T-helper 1 cell (primary cell): ENCODE results near the gene ADNP2.
A peak's percentile ranks its signal among the peaks of the same experiment; 100 is the strongest.

Source experiments
- DNase-seq, 5 donors: peaks; one replicate each; pipeline ENCODE4 v3.0.0-alpha.2; 2012 to 2020
- total RNA-seq, 4 donors: gene quantifications; one replicate each; lab custom pipeline; 2026; lab: John Stamatoyannopoulos, UW

Gene ADNP2
- total RNA-seq = 58.7 to 118 (median 75.9) reads per million in 4 donors

- DNase-seq = peak; percentile 64 to 91 (median 82)
These were observed at the start of gene ADNP2 for GRCh38 chr18:80108739-80109675. Gene ADNP2, plus strand, starts transcription at chr18:80109262. Its CDS starts 8,281 bp downstream, at chr18:80117543.

DNA sequence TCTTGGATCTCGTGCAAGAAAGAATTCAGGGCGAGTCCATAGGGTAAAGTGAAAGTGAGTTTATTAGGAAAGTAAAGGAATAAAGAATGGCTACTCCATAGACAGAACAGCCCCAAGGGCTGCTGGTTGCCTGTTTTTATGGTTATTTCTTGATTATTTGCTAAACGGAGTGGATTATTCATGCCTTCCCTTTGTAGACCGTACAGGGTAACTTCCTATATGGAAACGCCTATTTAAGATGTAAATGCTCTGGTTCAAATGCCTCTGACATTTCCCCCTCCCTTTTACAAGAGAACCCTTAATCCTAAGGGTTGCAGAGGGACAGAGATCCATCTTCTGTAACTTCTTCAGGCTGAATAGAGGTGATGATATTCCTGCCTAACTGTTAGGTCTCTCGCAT is 49.1 kb upstream of the ADNP2 start:
- no peak for DNase-seq

GRCh38 chr18:80065705-80066104 is 43.4 kb upstream of the ADNP2 start:
- no peak for DNase-seq

- no peak for DNase-seq
These were observed 41.7 kb upstream of the ADNP2 start for GRCh38 chr18:80067321-80067720.

GRCh38 chr18:80067897-80068296 is 41.2 kb upstream of the ADNP2 start:
- no peak for DNase-seq

DNA sequence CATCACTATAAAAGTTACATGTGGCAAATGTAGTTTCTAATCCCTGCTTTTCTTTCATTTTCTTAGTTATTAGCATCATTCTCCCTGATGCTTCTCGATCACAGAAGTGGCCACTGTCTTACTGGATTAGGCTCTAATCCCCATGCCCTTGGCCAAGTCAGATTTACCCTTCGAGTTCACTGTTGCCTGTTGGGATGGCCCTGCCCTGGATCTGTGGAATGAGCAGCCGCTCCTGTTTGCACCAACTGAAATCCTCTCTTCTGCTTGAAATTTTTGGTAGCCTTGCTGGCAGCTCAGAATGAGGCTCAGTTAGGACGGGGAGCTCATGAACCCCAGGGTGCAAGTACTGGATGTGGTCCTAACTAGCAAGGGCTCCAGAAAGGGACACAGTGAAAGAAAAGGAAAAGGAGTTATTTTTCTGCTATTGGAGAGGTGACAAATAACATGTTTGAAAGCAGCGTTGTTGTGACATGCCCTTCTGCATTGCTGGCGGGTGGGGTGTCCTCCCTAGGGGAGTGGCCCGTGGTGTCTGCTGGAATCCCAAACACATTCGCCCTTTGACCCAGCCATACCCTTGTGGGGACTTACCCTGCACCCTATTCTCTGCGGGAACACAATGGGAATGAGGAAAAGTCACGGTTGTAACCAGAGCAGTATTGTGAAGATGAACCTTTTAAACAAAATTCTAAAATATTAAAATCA is 40.3 kb upstream of the ADNP2 start:
- DNase-seq = no peak

GRCh38 chr18:80070825-80071224 is 38.2 kb upstream of the ADNP2 start:
- DNase-seq = no peak

GRCh38 chr18:80074183-80074582 is 34.9 kb upstream of the ADNP2 start:
- no peak for DNase-seq

DNA sequence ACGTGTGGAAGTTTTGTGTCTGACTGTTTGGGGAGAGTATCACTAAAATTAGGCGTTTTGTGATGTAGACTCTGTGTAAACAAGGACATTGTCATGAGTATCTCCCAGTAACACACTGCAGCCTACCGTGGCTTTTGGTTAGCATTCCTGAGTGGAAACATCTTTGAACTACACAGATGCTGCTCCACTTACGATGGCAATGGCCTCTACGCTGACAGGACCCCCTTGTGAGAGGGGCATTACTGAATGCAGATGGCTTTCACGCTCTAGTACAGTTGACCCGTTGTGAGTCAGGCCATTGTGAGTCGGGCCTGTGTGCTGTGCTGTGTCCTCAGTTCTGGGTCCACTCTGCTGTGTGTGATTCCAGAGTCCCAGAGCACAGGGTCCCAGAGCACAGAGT is 34.4 kb upstream of the ADNP2 start:
- DNase-seq = no peak

DNA sequence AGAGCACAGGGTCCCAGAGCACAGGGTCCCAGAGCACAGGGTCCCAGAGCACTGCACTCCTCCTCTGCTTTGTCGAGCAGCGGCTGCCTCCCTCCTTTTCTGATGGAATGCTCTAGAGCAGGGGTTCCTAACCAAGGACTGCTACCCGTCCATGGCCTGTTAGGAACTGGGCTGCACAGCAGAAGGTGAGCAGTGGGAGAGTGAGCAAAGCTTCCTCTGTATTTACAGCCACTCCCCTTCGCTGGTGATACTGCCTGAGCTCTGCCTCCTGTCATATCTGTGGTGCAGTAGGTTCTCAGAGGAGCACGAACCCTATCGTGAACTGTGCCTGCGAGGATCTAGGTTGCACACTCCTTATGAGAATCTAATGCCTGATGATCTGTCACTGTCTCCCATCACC is 33.1 kb upstream of the ADNP2 start:
- DNase-seq = no peak

DNA sequence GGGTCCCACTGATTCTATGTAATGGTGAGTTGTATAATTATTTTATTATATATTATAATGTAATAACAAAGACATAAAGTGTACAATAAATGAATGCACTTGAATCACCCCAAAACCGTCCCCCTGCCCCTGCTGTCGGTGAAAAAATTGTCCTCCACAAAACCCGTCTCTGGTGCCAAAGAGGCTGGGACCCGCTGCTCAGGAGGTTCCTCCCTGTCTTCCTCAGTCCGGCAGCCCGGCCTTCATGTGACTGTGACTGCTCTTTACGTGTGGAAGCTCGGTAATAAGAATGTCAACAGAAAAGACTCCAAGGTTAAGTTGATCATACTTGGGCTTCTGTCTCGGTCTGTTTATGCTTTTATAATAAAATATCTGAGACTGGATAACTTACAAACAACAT is 32.7 kb upstream of the ADNP2 start:
- DNase-seq = no peak

GRCh38 chr18:80077873-80078272 is 31.2 kb upstream of the ADNP2 start:
- no peak for DNase-seq

GRCh38 chr18:80086281-80086680 is 22.8 kb upstream of the ADNP2 start:
- no peak for DNase-seq

DNA sequence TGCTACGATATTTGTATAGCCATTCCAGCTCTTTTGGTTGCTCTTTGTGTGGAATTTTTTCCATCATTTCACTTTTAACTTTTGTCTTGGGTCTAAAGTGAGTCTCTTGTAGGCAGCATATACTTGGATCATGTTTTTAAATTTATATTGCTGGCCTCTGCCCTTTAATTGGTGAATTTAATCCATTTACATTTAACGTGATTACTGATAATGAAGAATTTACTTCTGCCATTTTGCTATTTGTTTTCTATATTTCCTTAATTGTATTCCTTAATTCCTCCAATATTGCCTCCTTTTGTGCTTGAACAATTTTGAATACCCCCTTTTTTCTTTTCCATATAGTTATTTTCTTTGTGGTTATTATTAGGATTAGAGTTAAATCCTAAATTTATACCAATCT is 21.0 kb upstream of the ADNP2 start:
- DNase-seq = no peak

DNA sequence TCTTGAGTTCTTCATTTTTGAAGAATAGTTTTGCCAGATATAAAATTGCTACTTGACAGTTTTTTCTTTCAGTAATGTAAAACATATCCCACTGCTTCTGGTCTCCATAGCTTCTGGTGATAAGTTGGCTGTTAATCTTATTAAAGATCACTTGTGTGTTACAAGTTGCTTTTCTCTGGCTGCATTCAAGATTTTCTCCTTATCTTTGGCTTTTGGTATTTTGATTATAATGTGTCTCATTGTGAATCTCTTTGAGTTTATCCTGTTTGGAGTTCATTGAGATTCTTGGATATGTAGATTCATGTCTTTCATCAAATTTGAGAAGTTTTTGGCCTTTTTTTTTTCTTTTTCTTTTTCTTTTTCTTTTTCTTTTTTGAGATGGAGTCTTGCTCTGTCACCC is 20.2 kb upstream of the ADNP2 start:
- DNase-seq = no peak

DNA sequence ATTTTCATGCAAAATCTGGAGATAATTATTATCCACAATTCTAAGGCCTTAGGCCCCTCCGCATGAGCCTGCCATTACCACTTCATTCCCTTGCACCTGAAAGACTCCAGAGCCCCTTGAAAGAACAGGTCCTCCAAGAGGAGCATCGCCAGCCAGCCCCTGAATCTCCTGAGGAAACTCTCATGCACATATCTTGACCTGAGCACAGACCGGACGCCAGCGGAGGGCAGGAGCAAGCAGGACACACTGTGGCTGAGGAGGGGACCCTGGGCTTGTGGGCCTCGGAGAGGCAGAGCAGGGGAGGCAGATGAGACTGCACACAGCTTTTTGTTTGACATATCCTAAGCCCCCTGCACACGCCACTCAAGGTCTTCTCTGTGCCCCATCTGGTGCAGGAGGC is 13.6 kb upstream of the ADNP2 start:
- DNase-seq = no peak

DNA sequence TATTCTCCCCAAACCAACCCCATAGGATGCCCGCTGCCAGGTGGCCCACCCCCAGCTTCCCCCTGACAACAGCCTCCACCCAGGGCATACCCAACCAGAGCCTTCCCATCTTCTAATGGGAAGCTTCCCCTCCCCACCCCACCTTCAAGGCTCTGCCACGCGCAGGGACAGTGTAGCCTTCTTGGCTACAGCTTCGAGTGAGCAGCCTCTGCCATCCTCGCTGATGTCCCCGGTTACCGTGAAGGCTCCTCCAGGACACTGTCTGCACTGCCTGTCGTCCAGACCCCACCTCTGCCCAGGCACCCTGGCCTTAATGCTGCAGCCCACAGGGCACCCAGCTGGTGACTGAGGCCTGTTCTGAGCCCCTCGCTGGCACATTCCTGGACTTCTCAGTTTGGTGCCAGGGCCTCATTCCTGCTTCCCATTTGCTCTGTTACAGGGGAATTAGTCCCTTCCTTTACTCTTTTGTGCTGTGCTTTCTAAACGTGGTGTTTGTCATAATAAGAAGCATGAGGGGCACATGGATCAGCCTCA is 13.0 kb upstream of the ADNP2 start:
- DNase-seq = no peak

DNA sequence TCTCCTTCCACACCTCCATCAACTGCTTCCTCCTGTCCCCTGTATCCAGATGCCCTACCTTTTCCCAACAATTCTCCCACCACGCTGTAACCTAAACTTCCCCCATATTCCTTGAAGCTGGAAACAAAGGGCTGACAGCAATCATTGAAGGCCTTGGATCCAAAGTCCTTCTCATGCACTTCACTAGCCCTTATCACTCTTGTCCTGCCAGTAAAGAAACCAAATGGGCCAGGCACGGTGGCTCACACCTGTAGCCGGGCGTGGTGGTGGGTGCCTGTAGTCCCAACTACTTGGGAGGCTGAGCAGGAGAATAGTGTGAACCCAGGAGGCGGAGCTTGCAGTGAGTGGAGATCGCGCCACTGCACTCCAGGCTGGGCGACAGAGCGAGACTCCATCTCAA is 11.9 kb upstream of the ADNP2 start:
- no peak for DNase-seq

DNA sequence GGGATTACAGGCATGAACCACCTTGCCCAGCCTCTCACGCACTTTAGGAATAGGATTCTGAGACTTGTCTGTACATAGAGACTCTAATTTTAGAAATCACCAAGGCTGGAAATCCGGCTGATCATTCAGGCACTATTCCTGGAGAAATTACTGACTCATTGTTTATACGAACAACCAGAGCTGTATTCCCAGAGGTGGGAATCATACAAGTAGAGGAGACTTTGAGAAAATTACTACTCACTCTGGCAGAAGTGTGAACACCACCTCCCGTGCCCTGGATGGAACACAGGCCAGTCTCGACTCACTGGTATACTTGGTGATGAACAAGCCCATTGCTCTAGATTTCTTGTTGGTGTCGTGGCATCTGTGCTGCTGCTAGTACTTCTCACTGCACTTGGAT is 5.8 kb upstream of the ADNP2 start:
- DNase-seq = no peak

DNA sequence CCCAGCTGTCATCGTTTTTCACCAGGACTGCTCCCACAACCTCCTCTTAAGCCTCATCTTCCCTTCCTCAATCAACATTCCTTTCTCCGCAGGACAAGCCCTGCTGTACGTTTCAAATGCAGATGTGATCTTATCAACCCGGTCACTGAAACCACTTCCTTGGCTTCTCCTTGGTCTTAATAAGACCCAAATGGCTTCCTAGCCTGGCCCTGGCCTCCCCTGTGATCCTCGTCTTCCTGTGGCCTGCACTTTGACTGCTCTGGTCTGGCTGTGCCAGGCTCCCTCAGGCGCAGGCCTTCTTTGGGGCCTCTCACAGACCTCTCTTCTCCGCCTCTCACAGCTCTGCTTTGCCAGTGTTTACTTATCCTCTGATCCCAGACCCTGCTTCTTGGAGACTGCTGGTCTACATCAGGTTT is 4.7 kb upstream of the ADNP2 start:
- no peak for DNase-seq

GRCh38 chr18:80105369-80106167 is 3.5 kb upstream of the ADNP2 start:
- no peak for DNase-seq

DNA sequence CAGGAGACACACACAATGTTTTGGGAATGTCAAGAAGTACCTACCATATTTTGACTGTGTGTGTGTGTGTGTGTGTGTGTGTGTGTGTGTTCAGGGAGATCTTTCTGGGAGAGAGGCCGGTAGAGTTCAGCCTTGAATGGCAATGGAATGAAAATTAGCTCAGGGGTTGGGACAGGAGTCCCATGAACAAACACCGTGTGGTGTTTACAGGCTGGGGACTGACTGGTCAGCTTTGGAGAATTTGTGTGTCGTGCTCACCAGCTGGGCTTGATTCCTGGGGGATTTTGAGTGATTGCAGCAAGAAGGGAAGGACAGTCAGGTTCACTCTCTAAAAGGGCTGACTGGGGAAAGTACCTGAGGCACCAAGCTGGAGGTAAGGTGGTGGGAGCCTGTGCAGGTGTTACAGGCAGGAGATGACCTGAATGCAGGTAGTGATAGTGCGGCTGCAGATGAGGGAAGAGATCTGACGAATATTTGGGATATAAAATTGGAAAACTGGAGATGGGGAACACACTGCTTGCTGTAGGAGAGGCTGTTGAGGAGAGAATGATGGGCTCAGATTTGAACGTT is 2.5 kb upstream of the ADNP2 start:
- DNase-seq = no peak

DNA sequence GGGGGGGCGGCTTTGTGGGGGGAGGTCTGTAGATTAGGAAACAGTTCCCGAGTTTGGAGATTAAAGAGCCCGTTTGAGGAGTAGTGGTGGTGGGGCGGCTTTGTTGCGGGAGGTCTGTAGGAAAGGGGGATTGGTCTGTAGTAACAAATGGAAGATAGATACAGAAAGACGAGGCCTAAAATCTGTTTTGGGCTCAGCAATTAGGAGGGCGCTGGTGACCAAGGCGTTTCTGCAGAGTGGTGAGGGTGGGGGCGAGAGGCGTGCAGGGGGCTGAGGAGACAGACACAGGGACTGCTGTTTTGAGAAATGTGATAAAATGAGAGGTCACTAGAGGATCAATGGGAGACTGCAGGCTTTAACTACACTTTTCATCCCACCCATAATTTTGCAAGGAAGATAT is 1.6 kb upstream of the ADNP2 start:
- DNase-seq = no peak
